ENCODE measurements around the gene ITPKB.

ITPKB gene

DNA sequence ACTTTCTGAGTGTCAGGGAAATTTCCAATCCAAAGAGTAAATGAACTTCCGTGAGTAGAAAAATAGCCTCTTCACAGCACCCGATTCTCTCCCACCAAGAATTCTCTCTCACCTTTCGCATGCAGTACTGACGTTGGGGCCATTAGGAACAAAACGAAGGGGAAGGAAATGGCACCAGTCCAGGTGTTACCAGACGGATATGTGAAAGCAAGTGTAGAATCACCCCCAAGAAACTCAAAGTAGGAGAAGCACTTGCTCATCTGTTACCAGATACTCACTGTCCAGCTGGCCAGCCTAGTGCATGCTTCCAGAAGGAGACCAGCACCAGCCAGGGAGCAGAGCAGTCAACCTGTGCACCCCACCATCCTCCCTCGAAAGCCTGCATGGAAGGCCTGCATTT, 55.1 kb downstream of the ITPKB start:
- no peak for DNase-seq (ENCODE audit: extremely low read depth, insufficient read length)
- TF ChIP-seq, protein P1, sequence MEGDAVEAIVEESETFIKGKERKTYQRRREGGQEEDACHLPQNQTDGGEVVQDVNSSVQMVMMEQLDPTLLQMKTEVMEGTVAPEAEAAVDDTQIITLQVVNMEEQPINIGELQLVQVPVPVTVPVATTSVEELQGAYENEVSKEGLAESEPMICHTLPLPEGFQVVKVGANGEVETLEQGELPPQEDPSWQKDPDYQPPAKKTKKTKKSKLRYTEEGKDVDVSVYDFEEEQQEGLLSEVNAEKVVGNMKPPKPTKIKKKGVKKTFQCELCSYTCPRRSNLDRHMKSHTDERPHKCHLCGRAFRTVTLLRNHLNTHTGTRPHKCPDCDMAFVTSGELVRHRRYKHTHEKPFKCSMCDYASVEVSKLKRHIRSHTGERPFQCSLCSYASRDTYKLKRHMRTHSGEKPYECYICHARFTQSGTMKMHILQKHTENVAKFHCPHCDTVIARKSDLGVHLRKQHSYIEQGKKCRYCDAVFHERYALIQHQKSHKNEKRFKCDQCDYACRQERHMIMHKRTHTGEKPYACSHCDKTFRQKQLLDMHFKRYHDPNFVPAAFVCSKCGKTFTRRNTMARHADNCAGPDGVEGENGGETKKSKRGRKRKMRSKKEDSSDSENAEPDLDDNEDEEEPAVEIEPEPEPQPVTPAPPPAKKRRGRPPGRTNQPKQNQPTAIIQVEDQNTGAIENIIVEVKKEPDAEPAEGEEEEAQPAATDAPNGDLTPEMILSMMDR (IDR thresholded peaks at IDR 0.05; ENCODE audit: insufficient read depth, low read length, poor library complexity, severe bottlenecking) = no peak
- H3K27me3 ChIP-seq (replicated peaks; ENCODE audit: control insufficient read depth, insufficient read depth, low read length) = no peaks in the 10 kb centered on the region
- H3K36me3 ChIP-seq (ENCODE audit: control insufficient read depth, insufficient read depth, low read length) = no peaks in the 10 kb centered on the region
- no peak overlapping the region for H3K4me3 ChIP-seq (replicated peaks; ENCODE audit: low read depth, low read length)

DNA sequence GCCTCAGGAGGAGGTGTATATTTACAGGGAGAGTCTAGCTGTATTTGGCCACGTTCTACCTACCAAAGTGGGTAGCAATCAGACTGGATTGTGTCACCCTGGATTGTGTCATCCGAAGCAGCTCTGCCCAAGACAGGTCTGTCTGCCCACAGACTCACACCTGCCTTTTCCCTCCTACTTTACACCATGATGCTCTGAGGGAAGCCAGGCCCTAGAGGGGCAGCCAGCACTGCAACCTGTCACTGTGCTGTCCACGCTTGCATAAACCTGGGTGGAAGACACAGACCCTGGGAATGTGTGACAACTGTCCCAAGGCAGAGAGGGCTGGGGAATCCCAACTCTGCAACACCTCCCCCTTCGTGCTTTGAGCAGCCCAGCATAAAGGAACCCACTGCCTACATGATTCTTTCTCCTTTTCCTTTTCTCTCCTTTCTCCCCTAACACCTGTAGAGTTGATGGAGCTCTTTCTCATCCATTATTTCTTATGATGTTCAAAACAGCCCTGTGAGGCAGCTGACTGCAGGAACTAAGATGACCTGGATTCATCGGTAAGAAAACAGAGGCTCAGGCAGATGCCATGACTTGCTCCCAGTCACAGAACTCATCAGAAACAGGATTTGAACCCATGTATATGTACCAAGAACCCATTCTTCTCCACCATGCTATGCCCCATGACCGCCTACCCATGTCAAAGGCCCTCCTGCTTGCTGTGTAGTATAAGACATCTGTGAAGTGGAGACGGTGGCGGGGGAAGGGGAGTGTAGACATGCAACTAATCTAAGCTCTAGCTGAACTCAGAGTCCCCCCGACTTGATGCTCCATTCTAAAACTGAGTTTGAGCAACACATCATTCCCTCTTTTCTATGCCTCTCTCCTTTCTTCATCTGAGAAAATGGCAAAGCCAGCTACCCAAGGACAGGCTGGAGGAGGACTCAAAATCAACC, 55.9 kb downstream of the ITPKB start:
- Histone ChIP-seq H3K36me3 (ENCODE audit: control insufficient read depth, insufficient read depth, low read length) (no peaks in the 10 kb centered on the region), H3K4me3 (replicated peaks; ENCODE audit: low read depth, low read length) (no peak overlapping the region), H3K27me3 (replicated peaks; ENCODE audit: control insufficient read depth, insufficient read depth, low read length) (no peaks in the 10 kb centered on the region)
- DNase-seq (ENCODE audit: extremely low read depth, insufficient read length) = no peak
- TF ChIP-seq, protein P1 (IDR thresholded peaks at IDR 0.05; ENCODE audit: insufficient read depth, low read length, poor library complexity, severe bottlenecking) = no peak

DNA sequence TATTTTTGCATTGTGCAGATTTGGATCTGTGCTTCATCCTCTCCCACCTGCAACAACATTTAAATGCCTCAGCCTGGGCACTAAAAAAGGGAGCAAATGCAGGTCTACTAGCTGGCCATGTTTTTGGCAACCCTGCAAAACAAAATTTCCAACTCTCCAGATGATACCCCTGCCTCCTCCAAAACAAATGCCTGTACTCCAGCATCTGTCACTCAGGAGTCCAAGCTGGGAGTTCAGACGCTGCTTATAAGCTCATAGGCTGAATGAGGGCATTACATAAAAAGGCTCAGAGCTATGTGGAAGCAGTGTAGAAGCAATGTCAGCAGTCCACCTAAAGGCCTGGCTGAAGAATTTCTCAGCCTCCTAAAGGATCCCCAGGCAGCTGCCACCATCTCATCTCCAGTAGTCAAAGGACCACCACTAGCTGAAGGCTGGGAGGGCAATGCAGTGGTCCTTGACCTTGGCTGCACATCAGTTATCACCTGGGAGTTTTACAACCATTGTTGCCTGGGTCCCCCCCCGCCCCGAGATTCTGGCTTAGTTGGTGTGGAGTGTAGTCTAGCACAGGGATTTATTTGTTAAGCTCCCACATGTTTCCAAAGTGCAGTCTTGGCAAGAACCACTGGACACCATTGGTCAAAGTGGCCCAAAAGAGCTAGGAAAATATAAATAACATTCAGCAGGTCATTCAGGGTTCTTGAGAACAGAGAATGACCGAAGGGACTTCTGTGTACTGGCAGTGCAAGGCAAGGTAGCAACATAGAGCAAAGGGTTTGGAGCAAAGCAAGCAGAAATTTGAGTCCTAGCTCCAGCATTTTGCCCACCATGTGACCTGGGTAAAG, 57.2 kb downstream of the ITPKB start:
- DNase-seq (ENCODE audit: extremely low read depth, insufficient read length) = no peak
- Histone ChIP-seq H3K36me3 (ENCODE audit: control insufficient read depth, insufficient read depth, low read length) (no peaks in the 10 kb centered on the region), H3K4me3 (replicated peaks; ENCODE audit: low read depth, low read length) (no peak overlapping the region), H3K27me3 (replicated peaks; ENCODE audit: control insufficient read depth, insufficient read depth, low read length) (no peaks in the 10 kb centered on the region)
- TF ChIP-seq, protein P1 (IDR thresholded peaks at IDR 0.05; ENCODE audit: insufficient read depth, low read length, poor library complexity, severe bottlenecking) = no peak

DNA sequence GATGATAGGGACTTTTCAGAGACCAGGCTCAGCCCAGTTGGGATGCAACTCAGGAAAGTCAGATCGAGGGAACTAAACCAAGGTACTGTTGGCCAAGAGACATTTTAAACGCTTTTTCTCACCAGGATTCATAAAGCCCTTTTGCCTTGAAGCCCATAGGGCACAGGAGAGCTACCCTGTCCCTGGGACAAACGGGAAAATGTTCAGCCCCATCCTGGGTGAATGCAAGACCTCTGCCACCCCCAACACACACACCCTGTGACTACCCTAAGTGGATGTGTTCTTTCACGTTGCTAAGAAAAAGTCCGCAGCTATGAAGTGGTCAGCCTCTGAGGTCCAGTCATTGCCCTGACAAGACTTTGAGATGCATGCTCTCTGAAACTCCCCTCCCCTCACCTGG, 58.4 kb downstream of the ITPKB start:
- TF ChIP-seq, protein P1 (IDR thresholded peaks at IDR 0.05; ENCODE audit: insufficient read depth, low read length, poor library complexity, severe bottlenecking) = no peak
- no peak for DNase-seq (ENCODE audit: extremely low read depth, insufficient read length)
- H3K4me3 ChIP-seq (replicated peaks; ENCODE audit: low read depth, low read length) = no peak overlapping the region
- no peaks in the 10 kb centered on the region for H3K36me3 ChIP-seq (ENCODE audit: control insufficient read depth, insufficient read depth, low read length)
- no peaks in the 10 kb centered on the region for H3K27me3 ChIP-seq (replicated peaks; ENCODE audit: control insufficient read depth, insufficient read depth, low read length)

DNA sequence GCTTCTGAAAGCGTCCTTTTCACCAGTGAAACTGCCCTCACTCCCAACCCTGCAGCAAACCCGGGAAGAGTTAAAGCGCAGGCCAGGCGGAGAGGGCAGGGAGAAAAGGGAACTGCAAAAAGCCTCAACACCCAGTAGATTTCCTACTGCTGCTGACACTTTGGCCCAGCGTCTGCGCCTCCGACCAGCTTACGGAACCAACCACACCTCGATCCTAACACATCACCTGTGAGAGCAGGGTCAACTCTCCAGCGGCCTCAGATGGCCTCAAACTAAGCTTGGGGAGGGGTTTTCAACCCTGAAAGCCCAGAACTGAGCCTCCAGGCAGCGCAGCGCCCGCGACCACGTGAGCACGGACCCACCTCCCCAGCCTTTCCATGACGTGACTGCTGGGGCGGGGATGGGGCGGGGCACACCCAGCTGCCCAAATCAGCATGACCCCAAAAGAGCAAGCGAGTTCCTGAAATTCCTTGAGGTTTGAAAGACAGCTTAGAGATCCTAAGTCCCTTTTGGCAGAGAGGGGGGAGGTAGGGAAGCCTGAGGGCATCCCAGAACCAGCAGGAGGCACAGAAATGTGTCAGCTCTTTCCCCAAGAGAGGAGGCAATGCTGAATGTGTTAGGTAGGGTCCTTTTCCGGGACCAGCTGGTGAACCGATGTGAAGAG, 59.1 kb downstream of the ITPKB start:
- peak; percentile 76 for DNase-seq (ENCODE audit: extremely low read depth, insufficient read length)
- no peaks in the 10 kb centered on the region for H3K36me3 ChIP-seq (ENCODE audit: control insufficient read depth, insufficient read depth, low read length)
- H3K4me3 ChIP-seq (replicated peaks; ENCODE audit: low read depth, low read length) = peak overlapping the region; percentile 54
- H3K27me3 ChIP-seq (replicated peaks; ENCODE audit: control insufficient read depth, insufficient read depth, low read length) = no peaks in the 10 kb centered on the region
- TF ChIP-seq, protein P1 (IDR thresholded peaks at IDR 0.05; ENCODE audit: insufficient read depth, low read length, poor library complexity, severe bottlenecking) = no peak
